ENCODE data around the gene PHRF1.

PHRF1 gene

DNA sequence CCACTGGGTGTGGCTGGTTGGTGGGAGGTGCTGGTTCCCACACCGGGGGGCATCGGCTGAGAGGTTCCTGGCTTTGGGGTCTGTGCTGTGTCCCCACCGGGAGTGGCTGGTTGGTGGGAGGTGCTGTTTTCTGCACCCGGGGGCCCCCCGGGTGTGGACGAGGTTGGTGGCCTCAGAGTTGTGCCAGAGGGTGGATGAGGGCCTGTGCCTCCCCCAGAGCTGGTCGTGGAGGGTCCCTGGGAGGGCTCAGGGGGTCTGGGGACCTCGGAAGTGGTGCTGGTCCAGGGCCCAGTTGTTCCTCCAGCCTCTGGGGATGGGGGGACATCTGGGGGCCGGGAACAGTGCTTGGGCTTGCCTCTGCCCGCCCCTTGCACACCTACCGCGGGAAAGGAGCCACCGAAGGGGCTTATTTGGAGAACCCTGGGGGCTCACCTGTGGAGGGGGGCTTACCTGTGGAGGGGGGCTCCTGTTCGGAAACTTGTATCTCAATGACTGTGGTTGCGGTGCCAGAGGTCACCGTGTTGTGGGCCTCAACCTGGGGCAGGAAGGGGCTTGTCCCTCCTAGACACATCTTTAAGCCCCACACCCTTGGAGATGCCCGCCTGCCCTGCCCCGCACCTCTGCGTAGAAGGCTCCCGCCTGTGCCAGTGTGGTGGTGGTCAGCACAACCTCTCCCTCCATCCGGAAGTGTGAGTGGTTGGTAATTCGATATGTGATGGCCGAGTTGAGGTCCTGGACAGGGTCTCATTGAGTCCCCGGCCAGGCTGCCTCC lies 42.8 kb downstream of the PHRF1 start:
- DNase-seq (ENCODE audit: low read depth, low spot score), result no peak

DNA sequence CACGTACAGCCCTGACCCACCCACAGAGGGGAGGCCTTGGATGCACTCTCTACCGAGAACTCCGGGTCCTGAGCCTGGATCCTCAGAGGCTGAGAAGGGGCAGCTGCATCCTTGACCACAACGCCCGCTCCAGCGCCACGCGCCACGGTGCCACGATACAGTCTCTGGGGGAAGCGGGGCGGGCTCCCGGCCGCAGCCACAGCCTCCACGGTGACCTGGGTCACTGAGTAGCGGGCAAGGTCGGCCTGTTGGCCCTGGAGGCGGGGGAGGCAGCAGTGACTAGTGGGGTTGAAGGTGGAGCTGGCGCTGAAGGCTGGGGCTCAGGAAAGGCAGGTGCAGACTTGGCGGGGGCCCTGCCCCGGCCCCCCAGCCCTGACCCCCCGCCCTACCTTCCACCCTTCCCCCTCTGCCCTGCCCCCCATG lies 43.4 kb downstream of the PHRF1 start:
- no peak for DNase-seq (ENCODE audit: low read depth, low spot score)
- H3K4me3 ChIP-seq (ENCODE audit: low read length), result no peak overlapping the region

More for the DNA sequence above, 42.8 kb downstream of the PHRF1 start:
- no peak overlapping the region for H3K4me3 ChIP-seq (ENCODE audit: low read length)

DNA sequence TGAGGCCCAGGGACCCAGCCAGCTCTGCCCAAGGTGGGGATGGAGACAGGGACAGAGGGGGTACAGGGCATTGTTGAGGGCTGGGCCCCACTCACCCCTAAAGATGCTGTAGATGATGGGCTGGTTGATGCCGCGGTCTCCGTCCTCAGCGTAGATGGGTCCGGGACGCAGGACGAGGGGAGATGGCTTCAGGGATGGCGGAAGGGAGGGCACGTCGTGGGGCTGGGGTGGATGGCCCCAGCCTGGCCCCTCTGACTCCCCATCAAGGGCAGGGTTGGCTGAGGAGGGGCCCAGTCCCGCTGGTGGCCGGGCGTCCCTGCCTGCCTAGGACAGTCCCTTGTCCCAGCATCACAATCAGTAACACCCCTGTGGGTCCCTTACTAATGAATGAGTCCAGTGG lies 43.9 kb downstream of the PHRF1 start:
- DNase-seq (ENCODE audit: low read depth, low spot score), result no peak
- no peak overlapping the region for H3K4me3 ChIP-seq (ENCODE audit: low read length)

DNA sequence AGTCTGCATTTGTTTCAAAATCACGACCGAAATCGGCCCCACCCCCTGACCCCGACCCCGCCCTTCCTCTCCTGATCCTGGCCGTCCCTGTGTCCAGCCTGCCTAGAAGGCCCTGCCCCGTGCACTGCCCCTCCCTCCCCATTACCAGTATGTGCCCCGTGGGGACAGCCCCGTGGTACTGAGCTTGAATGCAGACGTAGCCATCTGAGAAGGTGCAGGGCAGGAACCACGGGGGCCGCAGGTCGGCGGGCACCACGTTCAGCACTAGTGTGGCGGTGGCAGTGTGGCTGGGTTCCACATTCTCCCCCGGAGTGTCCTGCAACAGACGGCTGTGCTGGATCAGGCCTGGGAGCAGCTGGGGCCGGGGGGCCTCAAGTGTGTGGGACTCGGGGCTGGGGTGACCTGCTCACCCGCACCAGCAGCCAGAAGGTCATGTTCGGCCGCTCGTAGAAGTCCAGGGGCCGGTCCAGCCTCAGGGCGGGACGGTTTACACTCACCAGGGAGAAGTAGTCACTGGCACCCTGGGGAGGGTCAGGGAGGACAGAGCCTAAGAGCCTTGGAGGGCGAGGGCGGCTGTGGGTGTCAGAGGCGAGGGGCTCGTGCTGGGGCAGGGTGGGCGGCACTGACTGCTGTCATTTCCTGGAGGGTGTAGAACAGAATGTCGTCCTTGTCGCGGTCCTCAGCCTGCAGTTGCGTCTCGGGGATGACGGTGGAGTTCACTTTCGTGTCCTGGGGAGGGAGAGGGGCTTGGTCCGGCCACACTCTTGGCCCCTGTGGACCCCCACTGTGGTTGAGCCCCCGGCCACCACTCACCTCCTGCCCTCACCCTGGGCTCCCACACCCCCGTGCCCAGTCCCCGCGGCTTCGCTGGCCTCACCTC lies 44.9 kb downstream of the PHRF1 start:
- no peak overlapping the region for H3K4me3 ChIP-seq (ENCODE audit: low read length)
- no peak for DNase-seq (ENCODE audit: low read depth, low spot score)

DNA sequence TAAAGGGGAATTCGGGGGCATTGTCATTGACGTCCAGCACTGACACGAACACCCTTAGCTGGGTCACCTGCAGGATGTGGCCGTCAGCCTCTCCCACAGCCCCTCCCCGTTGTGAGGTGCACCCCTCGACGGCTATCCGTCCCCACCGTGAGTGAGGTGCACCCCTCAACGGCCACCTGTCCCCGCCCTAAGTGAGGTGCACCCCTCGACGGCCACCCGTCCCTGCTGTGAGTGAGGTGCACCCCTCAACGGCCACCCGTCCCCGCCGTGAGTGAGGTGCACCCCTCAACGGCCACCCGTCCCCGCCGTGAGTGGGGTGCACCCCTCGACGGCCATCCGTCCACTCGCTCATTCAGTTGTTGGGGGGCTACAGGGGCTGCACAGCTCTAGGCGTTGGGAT lies 45.6 kb downstream of the PHRF1 start:
- H3K4me3 ChIP-seq (ENCODE audit: low read length), result no peak overlapping the region
- no peak for DNase-seq (ENCODE audit: low read depth, low spot score)

DNA sequence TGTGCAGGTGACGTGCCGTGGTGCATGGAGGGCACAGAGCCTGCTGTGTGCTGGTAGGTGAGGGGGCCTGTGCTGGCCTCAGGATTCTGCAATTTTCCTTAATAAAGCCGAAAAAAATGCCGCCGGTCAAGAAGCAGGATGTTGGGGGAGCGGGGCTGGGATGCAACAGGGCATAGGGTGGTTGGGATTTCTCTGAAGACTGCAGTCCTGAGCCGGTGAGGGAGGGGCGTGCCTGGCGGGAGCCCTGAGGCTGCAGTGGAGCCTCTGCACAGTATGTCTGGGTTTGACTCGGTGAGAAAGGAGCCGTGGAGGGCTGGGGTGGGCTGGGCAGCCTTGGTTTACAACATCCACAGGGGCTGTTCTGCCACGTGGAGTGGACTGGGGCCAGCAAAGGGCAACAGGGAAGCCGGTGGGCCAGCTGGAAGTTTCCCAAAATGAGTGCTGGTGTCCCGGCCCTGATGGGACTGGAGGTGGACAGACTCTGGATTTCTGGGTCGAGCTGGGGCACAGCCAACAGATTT lies 47.1 kb downstream of the PHRF1 start:
- no peak overlapping the region for H3K4me3 ChIP-seq (ENCODE audit: low read length)
- DNase-seq (ENCODE audit: low read depth, low spot score), result no peak

DNA sequence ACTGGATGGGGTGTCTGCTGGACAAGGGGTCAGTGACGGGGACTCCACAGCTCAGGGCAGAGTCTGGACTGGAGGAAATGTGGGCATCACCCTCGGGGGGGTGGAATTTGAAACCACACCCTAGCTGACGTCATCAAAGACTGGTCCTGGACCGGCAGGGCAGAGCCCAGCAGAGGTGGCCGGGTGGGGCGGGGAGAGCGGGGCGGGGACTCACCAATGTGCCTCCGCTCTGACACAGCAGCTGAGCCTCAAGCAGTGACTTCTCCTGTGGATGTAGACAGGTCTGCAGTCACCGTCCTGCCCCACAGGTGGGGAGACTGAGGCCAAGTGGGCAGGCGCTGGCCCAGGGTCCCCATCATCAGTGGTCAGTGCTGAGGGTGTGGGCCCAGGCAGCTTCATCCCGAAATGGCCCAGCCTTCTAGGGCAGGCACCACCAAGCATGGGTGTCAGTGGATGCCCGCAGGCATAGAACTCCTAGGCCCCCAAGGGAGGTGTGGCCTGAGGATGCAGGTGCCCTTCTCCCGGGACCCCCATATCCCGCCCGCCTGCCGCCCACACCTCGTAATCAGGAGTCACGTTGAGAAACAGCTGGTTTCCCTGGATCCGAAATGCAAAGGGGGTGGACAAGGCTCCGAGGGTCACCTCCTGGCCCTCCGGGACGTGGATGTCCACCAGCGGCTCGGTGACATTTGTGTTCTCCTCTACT lies 47.9 kb downstream of the PHRF1 start:
- no peak overlapping the region for H3K4me3 ChIP-seq (ENCODE audit: low read length)
- DNase-seq (ENCODE audit: low read depth, low spot score), result no peak

DNA sequence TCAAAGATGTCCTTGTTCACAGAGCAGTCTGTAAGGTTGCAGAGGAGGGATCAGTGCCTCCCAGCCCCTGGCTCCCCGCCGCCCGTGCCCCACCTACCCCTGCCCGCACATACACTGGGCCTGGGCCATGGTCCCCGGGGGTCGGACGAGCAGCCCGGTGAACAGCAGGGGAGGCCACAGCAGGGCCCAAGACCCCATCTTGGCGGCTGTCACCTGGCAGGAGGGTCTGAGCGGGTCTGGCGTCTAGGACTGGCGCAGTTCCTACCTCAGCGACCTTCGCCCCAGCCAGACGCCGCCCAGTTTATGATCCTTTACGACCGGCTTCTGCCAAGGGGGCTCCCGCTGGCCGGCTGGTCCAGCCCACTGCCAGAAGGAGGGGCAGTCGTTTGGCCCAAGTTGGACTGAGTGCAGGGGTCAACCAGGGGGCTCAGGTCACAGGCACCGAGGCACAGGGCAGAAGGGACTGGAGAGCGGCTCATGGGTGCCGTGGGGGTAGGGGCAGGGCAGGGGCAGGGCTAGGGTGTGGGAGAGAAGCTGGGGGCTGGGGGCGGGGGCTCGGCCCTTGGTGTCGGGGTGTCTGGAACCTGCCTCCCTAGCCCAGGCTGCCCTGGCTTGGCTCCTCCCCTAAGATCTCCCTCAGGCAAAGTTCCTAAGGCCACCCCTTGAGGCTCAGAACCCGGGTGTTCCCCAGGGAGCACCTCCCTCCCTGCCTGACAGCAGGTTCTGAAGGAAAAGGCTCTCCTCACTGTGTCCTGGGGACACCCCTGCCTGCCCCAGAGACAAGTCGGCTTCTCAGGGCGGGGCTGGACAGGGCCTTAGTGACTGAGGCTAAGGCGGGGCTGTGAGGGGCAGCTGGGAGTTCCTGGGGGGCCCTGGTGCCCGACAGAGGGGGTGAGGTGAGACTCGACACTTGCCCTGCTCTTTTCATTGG lies 48.7 kb downstream of the PHRF1 start, which contains the start of gene CDHR5:
TSS of gene CDHR5 (minus strand) at position 251 of the 931 bp plus-strand sequence. CDS start at position 198, 53 bp downstream.
- H3K4me3 ChIP-seq (ENCODE audit: low read length), result no peak within 1 kb of the TSS
- no peak for DNase-seq (ENCODE audit: low read depth, low spot score)

DNA sequence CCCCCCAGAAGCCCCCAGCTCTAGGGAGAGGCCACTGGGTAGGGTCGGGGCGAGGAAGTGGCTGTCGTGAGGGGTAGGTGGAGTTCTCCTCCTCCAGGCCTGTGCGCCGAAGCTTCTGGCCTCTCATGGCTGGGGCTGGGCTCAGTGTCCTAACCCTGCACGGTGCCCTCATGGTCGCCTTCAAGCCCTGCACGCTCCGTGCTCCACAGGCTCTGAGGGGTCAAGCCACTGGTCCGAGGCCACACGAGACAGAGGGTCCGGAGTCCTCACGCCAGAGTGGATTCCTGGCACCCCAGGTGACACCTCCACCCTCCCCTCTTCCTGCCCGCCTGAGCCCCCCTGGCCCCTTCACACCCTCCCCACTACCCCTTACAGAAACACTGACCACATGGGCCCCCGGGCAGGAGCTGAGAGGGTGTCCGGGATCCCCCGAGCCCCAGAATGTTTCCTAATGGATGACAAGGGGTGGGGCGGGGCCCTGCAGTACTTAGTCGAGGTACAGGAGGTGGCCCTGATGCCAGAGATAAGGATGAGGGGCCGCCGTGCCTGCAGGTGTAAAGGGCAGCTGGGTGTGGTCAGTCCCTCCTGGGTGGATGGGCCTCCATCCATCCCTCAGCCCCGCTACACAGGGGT lies 49.5 kb downstream of the PHRF1 start:
- no peak for DNase-seq (ENCODE audit: low read depth, low spot score)
- H3K4me3 ChIP-seq (ENCODE audit: low read length), result no peak overlapping the region

DNA sequence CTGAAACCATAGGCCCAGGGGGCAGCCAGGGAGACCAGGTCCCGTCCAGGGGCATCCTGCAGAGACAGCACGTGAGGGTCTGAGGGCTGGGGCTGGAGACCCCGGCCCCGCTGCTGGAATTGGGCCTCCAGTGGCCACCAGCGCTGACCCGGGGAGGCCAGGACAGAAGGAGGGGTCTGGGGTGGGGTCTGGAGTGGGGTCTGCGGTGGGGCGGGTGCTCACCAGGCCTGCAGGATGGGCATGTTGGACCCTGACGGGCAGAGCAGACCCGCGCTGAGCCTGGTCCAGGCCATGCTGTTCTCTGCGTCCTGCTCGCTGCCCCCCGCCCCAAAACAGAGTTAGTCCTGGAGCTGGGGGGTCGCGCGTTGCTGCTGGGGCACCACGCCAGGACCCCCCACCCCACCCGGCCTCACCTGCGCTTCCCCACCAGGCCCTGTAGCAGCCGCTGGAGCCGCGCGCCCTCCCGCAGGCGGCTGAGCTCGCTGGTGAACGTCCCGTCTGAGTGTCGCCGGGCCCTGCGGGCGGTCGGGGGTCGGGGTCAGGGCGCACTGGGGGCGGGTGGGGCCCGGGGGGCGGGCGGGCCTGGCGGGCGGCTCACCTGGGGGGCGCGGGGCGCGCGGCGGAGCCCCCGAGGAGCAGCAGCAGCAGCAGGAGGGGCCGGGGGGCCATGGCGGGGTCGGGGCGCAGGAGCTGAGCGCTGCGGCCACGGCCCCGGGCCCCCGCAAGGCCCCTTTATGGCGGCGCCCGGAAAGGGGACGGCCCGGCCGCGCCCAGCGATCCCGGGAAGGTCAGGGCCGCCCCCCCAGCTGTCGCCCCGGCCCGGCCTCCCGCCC lies 50.4 kb downstream of the PHRF1 start, which contains the start of gene SCT:
TSS of gene SCT (minus strand) at position 707 of the 833 bp plus-strand sequence. CDS start at position 669, 38 bp downstream.
- no peak within 1 kb of the TSS for H3K4me3 ChIP-seq (ENCODE audit: low read length)
- DNase-seq (ENCODE audit: low read depth, low spot score), result no peak

DNA sequence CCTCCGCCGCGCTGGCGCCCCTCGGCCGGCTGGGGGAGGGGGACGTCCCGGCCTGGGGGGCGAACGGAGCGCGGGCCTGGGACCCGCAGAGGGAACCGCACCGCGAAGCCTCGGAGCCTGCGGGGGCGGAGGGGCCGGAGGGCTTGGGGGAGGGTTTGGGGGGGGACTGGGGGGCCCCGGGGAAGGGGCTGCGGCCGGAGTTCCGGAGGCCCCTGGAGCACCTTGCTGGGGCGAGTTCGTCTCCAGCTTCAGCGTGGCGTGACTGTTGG lies 51.0 kb downstream of the PHRF1 start:
- H3K4me3 ChIP-seq (ENCODE audit: low read length), result no peak overlapping the region
- DNase-seq (ENCODE audit: low read depth, low spot score), result no peak

DNA sequence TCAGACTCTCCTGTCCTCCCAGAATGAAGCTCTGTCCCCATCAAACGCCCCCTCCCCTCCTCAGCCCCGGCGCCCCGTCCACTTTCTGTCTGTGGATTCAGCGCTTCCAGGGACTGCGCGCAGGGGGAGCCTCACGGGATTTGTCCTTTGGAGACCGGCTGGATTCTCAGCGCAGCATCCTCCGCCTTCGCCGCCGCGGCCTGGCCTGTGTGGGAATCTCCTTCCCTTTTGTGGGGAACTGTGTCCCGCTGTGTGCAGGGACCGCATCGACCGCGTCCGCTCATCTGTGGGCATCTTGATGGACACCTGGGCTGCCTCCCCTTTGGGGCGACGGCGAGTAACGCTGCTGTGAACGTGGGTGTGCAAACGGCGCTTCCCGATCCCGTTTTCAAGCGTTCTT lies 51.8 kb downstream of the PHRF1 start:
- peak overlapping the region; percentile 46 for H3K4me3 ChIP-seq (ENCODE audit: low read length)
- DNase-seq (ENCODE audit: low read depth, low spot score), result no peak

DNA sequence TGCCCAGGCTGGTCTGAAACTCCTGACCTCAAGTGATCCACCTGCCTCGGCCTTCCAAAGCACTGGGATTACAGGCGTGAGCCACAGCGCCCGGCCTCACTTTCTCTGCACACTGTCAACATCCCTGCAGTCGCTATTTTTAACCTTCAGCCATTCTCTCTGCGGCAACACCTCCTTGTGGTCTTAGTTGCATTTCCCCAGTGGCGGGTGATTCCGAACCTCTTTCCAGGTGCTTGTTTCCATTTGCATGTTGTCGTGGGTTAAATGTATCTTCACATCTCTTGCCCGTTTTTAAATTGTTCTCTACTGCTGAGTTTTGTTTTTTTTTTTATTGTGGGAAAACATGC lies 52.9 kb downstream of the PHRF1 start:
- H3K4me3 ChIP-seq (ENCODE audit: low read length), result no peak overlapping the region
- DNase-seq (ENCODE audit: low read depth, low spot score), result peak; percentile 36

DNA sequence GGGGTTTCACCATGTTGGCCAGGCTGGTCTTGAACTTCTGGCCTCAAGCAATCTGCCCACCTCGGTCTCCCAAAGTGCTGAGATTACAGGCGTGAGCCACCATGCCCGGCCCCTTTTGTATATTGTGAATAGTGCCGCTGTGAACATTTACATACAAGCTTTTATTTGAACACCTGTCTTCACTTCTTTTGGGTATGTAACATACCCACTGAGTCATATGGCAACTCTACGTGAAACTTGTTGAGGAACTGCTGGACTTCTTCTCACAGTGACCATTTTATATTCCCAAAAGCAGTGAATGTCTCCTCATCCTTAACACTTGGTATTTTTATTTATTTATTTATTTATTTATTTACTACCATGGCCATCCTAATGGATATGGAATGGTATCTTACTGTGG lies 54.6 kb downstream of the PHRF1 start:
- DNase-seq (ENCODE audit: low read depth, low spot score), result no peak
- H3K4me3 ChIP-seq (ENCODE audit: low read length), result no peak overlapping the region

DNA sequence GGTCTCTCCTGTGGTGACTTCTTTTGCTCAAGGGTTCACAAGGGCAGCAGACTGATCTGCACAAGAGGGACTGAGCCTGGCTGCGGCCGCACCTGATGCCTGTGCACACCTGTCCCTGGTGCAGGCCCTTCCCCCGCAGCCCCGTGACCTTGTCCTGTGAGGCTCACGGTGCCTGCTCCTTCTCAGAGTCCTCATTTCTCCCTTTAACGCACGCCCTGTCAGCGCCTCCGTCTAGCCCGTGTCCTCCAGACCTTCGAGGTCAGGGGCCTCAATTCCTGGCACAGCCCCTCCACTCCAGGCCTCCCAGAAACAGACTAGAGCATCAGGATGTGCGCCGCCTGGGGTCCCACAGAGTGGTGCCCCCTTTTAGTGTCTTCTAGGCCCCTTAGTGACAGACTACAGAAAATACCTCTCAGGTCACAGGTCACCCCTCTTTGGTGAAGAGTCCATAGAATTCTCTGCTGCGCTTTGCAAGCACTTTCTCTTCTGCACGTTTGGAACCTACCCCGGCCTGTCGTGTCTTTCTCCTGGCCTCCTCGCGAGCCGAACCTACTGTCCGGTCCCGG lies 59.8 kb downstream of the PHRF1 start:
- no peak overlapping the region for H3K4me3 ChIP-seq (ENCODE audit: low read length)
- DNase-seq (ENCODE audit: low read depth, low spot score), result no peak

DNA sequence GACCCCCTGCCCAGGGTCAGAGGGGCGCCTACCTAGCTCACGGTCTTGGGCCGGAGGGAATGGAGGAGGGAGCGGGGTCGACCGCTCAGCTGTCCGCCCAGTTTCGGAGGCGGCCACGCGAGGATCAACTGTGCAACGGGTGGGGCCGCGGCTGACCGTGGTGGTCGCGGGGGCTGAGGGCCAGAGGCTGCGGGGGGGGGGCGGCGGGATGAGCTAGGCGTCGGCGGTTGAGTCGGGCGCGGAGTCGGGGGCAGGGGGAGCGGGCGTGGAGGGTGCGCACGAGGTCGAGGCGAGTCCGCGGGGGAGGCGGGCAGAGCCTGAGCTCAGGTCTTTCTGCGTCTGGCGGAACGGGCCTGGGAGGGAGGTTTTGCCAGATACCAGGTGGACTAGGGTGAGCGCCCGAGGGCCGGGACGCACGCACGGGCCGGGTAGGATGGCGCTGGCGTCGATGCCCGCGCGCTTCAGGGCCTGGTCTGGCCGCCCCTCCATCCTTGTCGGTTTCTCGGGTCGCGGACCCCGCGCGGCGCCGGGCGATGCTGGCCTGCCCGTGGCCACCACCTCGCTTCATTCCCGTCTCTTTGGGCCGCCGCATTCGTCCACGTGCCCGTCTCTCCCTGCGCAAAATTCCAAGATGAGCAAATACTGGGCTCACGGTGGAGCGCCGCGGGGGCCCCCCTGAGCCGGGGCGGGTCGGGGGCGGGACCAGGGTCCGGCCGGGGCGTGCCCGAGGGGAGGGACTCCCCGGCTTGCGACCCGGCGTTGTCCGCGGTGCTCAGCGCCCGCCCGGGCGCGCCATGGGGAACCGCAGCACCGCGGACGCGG lies 60.5 kb downstream of the PHRF1 start, which contains the start of gene DRD4:
TSS of gene DRD4 (plus strand) at position 759 of the 822 bp plus-strand sequence. CDS start at position 795, 36 bp downstream.
- no peak within 1 kb of the TSS for H3K4me3 ChIP-seq (ENCODE audit: low read length)
- DNase-seq (ENCODE audit: low read depth, low spot score), result no peak
